IPS-NIHi7 (cell line): ENCODE measurements around the gene BABAM2.
"Not testable (repeated sequence)": the region's sequence is repeated elsewhere in the genome, so short reads cannot be mapped to it uniquely, and the experiment has no call there.

Experiments
- DNase-seq: peaks from one replicate; pipeline ENCODE4 v3.0.0; 2012; ENCODE audit warnings: mixed read lengths; ENCODE audit errors: extremely low spot score

BABAM2 gene

GRCh38 chr2:27878825-27879224 is 11.7 kb upstream of the BABAM2 start:
- DNase-seq, result no peak

- not testable (repeated sequence) for DNase-seq
Measured at GRCh38 chr2:27881815-27882583, 8.5 kb upstream of the BABAM2 start.

- not testable (repeated sequence) for DNase-seq
Measured at GRCh38 chr2:27882584-27882922, 8.0 kb upstream of the BABAM2 start.

GRCh38 chr2:27884601-27885000 is 5.9 kb upstream of the BABAM2 start:
- no peak for DNase-seq

GRCh38 chr2:27885234-27885633 is 5.3 kb upstream of the BABAM2 start:
- no peak for DNase-seq

- DNase-seq, result no peak
Measured at GRCh38 chr2:27885661-27886060, 4.9 kb upstream of the BABAM2 start.

- no peak for DNase-seq
Measured at GRCh38 chr2:27886322-27886721, 4.2 kb upstream of the BABAM2 start.

- no peak for DNase-seq
Measured at GRCh38 chr2:27887111-27887510, 3.4 kb upstream of the BABAM2 start.

GRCh38 chr2:27887830-27888229 is 2.7 kb upstream of the BABAM2 start:
- DNase-seq, result no peak

- DNase-seq, result no peak
Measured at GRCh38 chr2:27888790-27889189, 1.7 kb upstream of the BABAM2 start.

GRCh38 chr2:27889774-27890145 is 769 bp upstream of the BABAM2 start:
- DNase-seq, result no peak

- DNase-seq, result peak; percentile 49
Measured at GRCh38 chr2:27890924-27891672, 569 bp downstream of the BABAM2 start.

GRCh38 chr2:27891673-27892105 is 1.2 kb downstream of the BABAM2 start:
- no peak for DNase-seq

- DNase-seq, result no peak
Measured at GRCh38 chr2:27893006-27893405, 2.5 kb downstream of the BABAM2 start.

GRCh38 chr2:27897717-27898116 is 7.2 kb downstream of the BABAM2 start:
- DNase-seq, result no peak

GRCh38 chr2:27901234-27901633 is 10.7 kb downstream of the BABAM2 start:
- no peak for DNase-seq

GRCh38 chr2:27902098-27902497 is 11.6 kb downstream of the BABAM2 start:
- DNase-seq, result no peak

- no peak for DNase-seq
Measured at GRCh38 chr2:27903018-27903417, 12.5 kb downstream of the BABAM2 start.

GRCh38 chr2:27903649-27904404 is 13.3 kb downstream of the BABAM2 start:
- no peak for DNase-seq

GRCh38 chr2:27904405-27904665 is 13.8 kb downstream of the BABAM2 start:
- no peak for DNase-seq

- DNase-seq, result no peak
Measured at GRCh38 chr2:27906074-27906473, 15.5 kb downstream of the BABAM2 start.

- no peak for DNase-seq
Measured at GRCh38 chr2:27907547-27907946, 17.0 kb downstream of the BABAM2 start.

GRCh38 chr2:27909901-27910300 is 19.4 kb downstream of the BABAM2 start:
- no peak for DNase-seq
